Transverse colon (tissue), 4 donors: ENCODE results near the gene PCCB. TPM values are rescaled to one million over a fixed set of nuclear protein-coding genes. Genes with fewer than 3 reads are reported as not detected.

Experiments used
- DNase-seq: peaks from one replicate; pipeline ENCODE4 v3.0.0-alpha.2; 2019
- H3K27ac ChIP-seq, 4 donors: fragments of 200-600 bp; sonication (generic); 2 replicates each; pipeline ENCODE4 v1.5.1; 2016 to 2018; ENCODE audit warnings: inconsistent platforms in 4 of 4
- H3K27me3 ChIP-seq: fragments of 200-600 bp; sonication (generic); 2 replicates; pipeline ENCODE4 v1.5.1; 2017; ENCODE audit warnings: inconsistent platforms
- H3K36me3 ChIP-seq, 4 donors: fragments of 200-600 bp; sonication (generic); 2 replicates each; pipeline ENCODE4 v1.5.1; 2017 to 2019; ENCODE audit warnings: inconsistent platforms in 4 of 4
- H3K4me1 ChIP-seq, 4 donors: fragments of 200-600 bp; sonication (generic); 2 replicates each; pipeline ENCODE4 v1.5.1; 2017 to 2020; ENCODE audit warnings: inconsistent platforms in 4 of 4
- H3K4me3 ChIP-seq, 4 donors: fragments of 200-600 bp; sonication (generic); 1 replicate in 1 of 4; 2 replicates in 3 of 4; pipeline versions ENCODE4 v1.5.1 to v1.6.1; 2017 to 2019; ENCODE audit warnings: inconsistent platforms in 4 of 4
- H3K9me3 ChIP-seq, 2 donors: fragments of 200-600 bp; sonication (generic); 2 replicates each; pipeline ENCODE4 v1.5.1; 2017 to 2019; ENCODE audit warnings: inconsistent platforms in 2 of 2
- CTCF ChIP-seq, 5 experiments: fragments of 200-600 bp in 3 of 5; fragments of 450-650 bp in 2 of 5; sonication (generic) in 3 of 5; IDR thresholded peaks; 1 replicate in 2 of 5; 2 replicates in 3 of 5; pipeline ENCODE4 v1.5.1; 2016 to 2017; ENCODE audit warnings: antibody characterized with exemption in 5 of 5, inconsistent platforms in 3 of 5, mild to moderate bottlenecking in 2 of 5, moderate library complexity in 1 of 5
- EP300 ChIP-seq: sonication (generic); formaldehyde crosslinking; IDR thresholded peaks from one replicate; pipeline ENCODE4 v1.6.1; 2017; ENCODE audit warnings: antibody characterized with exemption, low read depth
- POLR2A ChIP-seq: fragments of 450-650 bp; IDR thresholded peaks from one replicate; pipeline ENCODE4 v1.6.1; 2016; ENCODE audit warnings: antibody characterized with exemption, mild to moderate bottlenecking, moderate library complexity
- POLR2AphosphoS5 ChIP-seq, 3 donors: sonication (generic); formaldehyde crosslinking; IDR thresholded peaks; one replicate each; pipeline ENCODE4 v1.6.1; 2016; ENCODE audit warnings: antibody characterized with exemption in 3 of 3
- WGBS, 2 donors: methylation state at CpG; one replicate each; pipeline ENCODE4 v1.1.5; 2018; ENCODE audit warnings: low coverage in 1 of 2; 5-methylcytosine and 5-hydroxymethylcytosine counted together
- in situ Hi-C, 4 donors: fragments of 200-750 bp; cut with MboI; loops; one replicate each; pipeline versions ENCODE4 v1.15.0 to v1.15.1; 2017; ENCODE audit warnings: low sequenced_read_pairs in 3 of 4, low pct_ligation_motif_present in 1 of 4, low pct_unique_long_range_greater_than_20kb in 1 of 4
- intact Hi-C: fragments of 100-400 bp; cut with DNase I; formaldehyde crosslinking; loops from one replicate; pipeline ENCODE4 v1.15.1; 2023; ENCODE audit warnings: low total_unique reads
- total RNA-seq, 4 donors: library from RNA; depleted of rRNA; stranded (reverse); fragments of >200 nt; gene quantifications; one replicate each; pipeline ENCODE4 v1.1.0, GENCODE V29; 2016

Gene PCCB
- total RNA-seq, 4 donors from 2014 or later, result 5.2 to 63.1 (median 48.0) TPM

GRCh38 chr3:136343873-136344555 lies 93.9 kb downstream of the PCCB start:
- peak overlapping the region; percentile 51 to 77 (median 70) for H3K27ac ChIP-seq
- H3K27me3 ChIP-seq, result no peaks in the 10 kb centered on the region
- intact Hi-C loops, result no loop called here
- H3K4me3 ChIP-seq, result no peak overlapping the region
- peaks cover 7 to 26% (median 15%) of the 10 kb centered on the region in 4 donors for H3K4me1 ChIP-seq
- TF ChIP-seq EP300, result no peak
- TF ChIP-seq POLR2AphosphoS5 (IDR thresholded peaks at IDR 0.05), result peak; percentile 24 to 64 (median 34)
- H3K36me3 ChIP-seq, result peaks cover 0 to 22% (median 0%) of the 10 kb centered on the region in 4 donors
- in situ Hi-C loops, result no loop called here
- WGBS, 2 donors, result 48 to 83% methylated on average over 1 to 5 of the region's 5 CpGs
- peak; percentile 91 for DNase-seq
- H3K9me3 ChIP-seq, result no peaks in the 10 kb centered on the region

GRCh38 chr3:136346486-136346885 lies 96.3 kb downstream of the PCCB start:
- in situ Hi-C loops, result no loop called here
- intact Hi-C loops, result no loop called here
- no peak overlapping the region for H3K4me3 ChIP-seq
- peaks cover 0 to 15% (median 0%) of the 10 kb centered on the region in 4 donors for H3K36me3 ChIP-seq
- no peaks in the 10 kb centered on the region for H3K27me3 ChIP-seq
- TF ChIP-seq POLR2AphosphoS5 (IDR thresholded peaks at IDR 0.05), result no peak
- no peak for TF ChIP-seq EP300
- no peak overlapping the region for H3K27ac ChIP-seq
- no peaks in the 10 kb centered on the region for H3K9me3 ChIP-seq
- 76 to 99% methylated on average over 5 of the region's 5 CpGs for WGBS, 2 donors
- peaks cover 7 to 34% (median 15%) of the 10 kb centered on the region in 4 donors for H3K4me1 ChIP-seq
- no peak for DNase-seq

- H3K27ac ChIP-seq, result peak overlapping the region in 3 of 4 donors; percentile 38 to 44 (median 43)
- H3K9me3 ChIP-seq, result no peaks in the 10 kb centered on the region
- TF ChIP-seq POLR2A (no peak), EP300 (no peak), POLR2AphosphoS5 (IDR thresholded peaks at IDR 0.05) (no peak)
- peaks cover 0 to 15% (median 0%) of the 10 kb centered on the region in 4 donors for H3K36me3 ChIP-seq
- 82% methylated on average over 1 of the region's 1 CpG; no CpG with 5 or more reads in 1 of the 2 donors for WGBS, 2 donors
- intact Hi-C loops (no loop called here), in situ Hi-C loops (no loop called here)
- no peaks in the 10 kb centered on the region for H3K27me3 ChIP-seq
- no peak overlapping the region for H3K4me3 ChIP-seq
- H3K4me1 ChIP-seq, result peaks cover 0 to 8% (median under 1%) of the 10 kb centered on the region in 4 donors
- DNase-seq, result peak; percentile 14
Observed at GRCh38 chr3:136350132-136350531, 100.0 kb downstream of the PCCB start.

GRCh38 chr3:136350557-136350956 lies 100.4 kb downstream of the PCCB start:
- Histone ChIP-seq H3K9me3 (no peaks in the 10 kb centered on the region), H3K4me3 (no peak overlapping the region), H3K27ac (peak overlapping the region in 3 of 4 donors; percentile 38 to 44 (median 43)), H3K27me3 (no peaks in the 10 kb centered on the region), H3K4me1 (peaks cover 0 to 8% (median 0%) of the 10 kb centered on the region in 4 donors), H3K36me3 (peaks cover 0 to 18% (median 0%) of the 10 kb centered on the region in 4 donors)
- intact Hi-C loops, result no loop called here
- 64 to 88% methylated on average over 2 of the region's 2 CpGs for WGBS, 2 donors
- DNase-seq, result no peak
- no peak for TF ChIP-seq EP300
- TF ChIP-seq POLR2A, result no peak
- TF ChIP-seq POLR2AphosphoS5 (IDR thresholded peaks at IDR 0.05), result no peak
- in situ Hi-C loops, result no loop called here

- peaks cover 0 to 26% (median 0%) of the 10 kb centered on the region in 4 donors for H3K36me3 ChIP-seq
- H3K27me3 ChIP-seq, result no peaks in the 10 kb centered on the region
- intact Hi-C loops (no loop called here), in situ Hi-C loops (no loop called here)
- no peak for DNase-seq
- peaks cover 0 to 8% (median 0%) of the 10 kb centered on the region in 4 donors for H3K4me1 ChIP-seq
- H3K4me3 ChIP-seq, result no peak overlapping the region
- TF ChIP-seq EP300 (no peak), POLR2A (no peak), CTCF (IDR thresholded peaks at IDR 0.05) (no peak), POLR2AphosphoS5 (IDR thresholded peaks at IDR 0.05) (no peak)
- 80 to 86% methylated on average over 1 of the region's 1 CpG for WGBS, 2 donors
- no peak overlapping the region for H3K27ac ChIP-seq
- no peaks in the 10 kb centered on the region for H3K9me3 ChIP-seq
Observed at GRCh38 chr3:136351351-136351750, 101.2 kb downstream of the PCCB start.

GRCh38 chr3:136351905-136352304 lies 101.8 kb downstream of the PCCB start:
- in situ Hi-C loops, result no loop called here
- no peak for DNase-seq
- Histone ChIP-seq H3K27ac (no peak overlapping the region), H3K4me3 (no peak overlapping the region), H3K4me1 (peaks cover 0 to 8% (median 0%) of the 10 kb centered on the region in 4 donors), H3K36me3 (peaks cover 0 to 31% (median 0%) of the 10 kb centered on the region in 4 donors), H3K27me3 (no peaks in the 10 kb centered on the region), H3K9me3 (no peaks in the 10 kb centered on the region)
- TF ChIP-seq CTCF (IDR thresholded peaks at IDR 0.05) (peak in 1 of 5 experiments; percentile 20), EP300 (no peak), POLR2A (no peak)
- intact Hi-C loops, result no loop called here
- 79 to 84% methylated on average over 3 of the region's 3 CpGs for WGBS, 2 donors
